CD4-positive, alpha-beta T cell treated with Interleukin-10 for 1 hour (primary cell): ENCODE data around the gene C10orf71.

Experiments used
- DNase-seq: peaks from one replicate; pipeline ENCODE4 v3.0.0-alpha.2; 2020

Gene C10orf71

GRCh38 chr10:49298983-49299815, at the start of gene C10orf71:
Gene C10orf71 (plus strand): TSS chr10:49299170. CDS start chr10:49322546, 23,376 bp downstream.
- DNase-seq: no peak

- DNase-seq: no peak
Observed at GRCh38 chr10:49252313-49253034, 46.5 kb upstream of the C10orf71 start.

- no peak for DNase-seq
Observed at GRCh38 chr10:49253340-49253906, 45.5 kb upstream of the C10orf71 start.

- DNase-seq: no peak
Observed at GRCh38 chr10:49254150-49254549, 44.8 kb upstream of the C10orf71 start.

- peak; percentile 62 for DNase-seq
Observed at GRCh38 chr10:49254556-49255318, 44.2 kb upstream of the C10orf71 start.

- DNase-seq: no peak
Observed at GRCh38 chr10:49255883-49256282, 43.1 kb upstream of the C10orf71 start.

- DNase-seq: no peak
Observed at GRCh38 chr10:49257154-49257553, 41.8 kb upstream of the C10orf71 start.

- no peak for DNase-seq
Observed at GRCh38 chr10:49257626-49258349, 41.2 kb upstream of the C10orf71 start.

GRCh38 chr10:49258350-49258683, 40.7 kb upstream of the C10orf71 start:
- DNase-seq: no peak

- DNase-seq: no peak
Observed at GRCh38 chr10:49260644-49261296, 38.2 kb upstream of the C10orf71 start.

GRCh38 chr10:49263591-49263990, 35.4 kb upstream of the C10orf71 start:
- no peak for DNase-seq

- DNase-seq: no peak
Observed at GRCh38 chr10:49264177-49264677, 34.7 kb upstream of the C10orf71 start.

- no peak for DNase-seq
Observed at GRCh38 chr10:49265885-49266284, 33.1 kb upstream of the C10orf71 start.

GRCh38 chr10:49268185-49268584, 30.8 kb upstream of the C10orf71 start:
- no peak for DNase-seq

- no peak for DNase-seq
Observed at GRCh38 chr10:49269523-49269922, 29.4 kb upstream of the C10orf71 start.

- DNase-seq: no peak
Observed at GRCh38 chr10:49270565-49270964, 28.4 kb upstream of the C10orf71 start.

- DNase-seq: no peak
Observed at GRCh38 chr10:49271346-49271745, 27.6 kb upstream of the C10orf71 start.

GRCh38 chr10:49272251-49273081, 26.5 kb upstream of the C10orf71 start:
- no peak for DNase-seq

GRCh38 chr10:49273082-49273465, 25.9 kb upstream of the C10orf71 start:
- DNase-seq: no peak

- DNase-seq: no peak
Observed at GRCh38 chr10:49273626-49274025, 25.3 kb upstream of the C10orf71 start.

GRCh38 chr10:49274886-49275285, 24.1 kb upstream of the C10orf71 start:
- no peak for DNase-seq
